ENCODE measurements around the gene CMSS1.

The CMSS1 gene

DNA sequence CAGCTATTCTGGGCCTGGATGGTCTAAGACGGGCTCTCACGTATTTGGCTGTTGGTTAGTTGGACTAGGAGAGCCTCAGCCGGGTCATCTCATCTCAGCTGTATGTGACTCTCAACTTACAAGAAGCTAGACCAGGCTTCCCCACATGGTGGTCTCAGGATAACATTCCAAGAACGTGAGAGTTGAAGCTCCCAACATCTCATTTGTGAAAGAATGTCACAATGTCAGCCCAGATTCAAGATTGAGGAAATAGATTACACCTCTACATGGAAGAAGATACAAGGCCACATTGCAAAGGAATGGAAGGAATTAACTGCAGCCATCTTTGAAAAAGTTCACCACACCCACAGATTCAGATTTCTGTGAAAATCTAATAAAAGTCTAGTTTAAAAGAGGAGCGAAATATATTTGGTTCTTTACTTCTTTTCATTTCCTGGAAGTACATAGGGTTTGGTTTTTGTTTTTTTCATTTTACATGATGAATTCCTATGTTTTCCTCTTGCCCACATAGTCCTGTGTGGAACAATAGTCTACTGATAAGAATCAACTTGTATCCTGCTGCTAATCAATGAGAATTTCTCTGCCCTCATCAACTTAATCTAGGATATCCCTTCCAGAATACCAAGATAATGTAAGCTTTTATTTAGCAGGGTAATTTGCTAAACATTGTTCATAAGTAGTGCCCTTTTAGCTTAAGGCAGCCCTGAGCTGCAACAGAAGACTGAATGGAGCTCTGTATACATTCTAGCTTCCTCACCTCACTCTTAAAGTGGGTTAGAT lies 116.5 kb downstream of the CMSS1 start:
- in situ Hi-C loops (cut with MboI; ENCODE audit: low sequenced_read_pairs, unreplicated experiment): no loop called here
- no peak for DNase-seq (ENCODE audit: low spot score)
- TF ChIP-seq, protein P1, sequence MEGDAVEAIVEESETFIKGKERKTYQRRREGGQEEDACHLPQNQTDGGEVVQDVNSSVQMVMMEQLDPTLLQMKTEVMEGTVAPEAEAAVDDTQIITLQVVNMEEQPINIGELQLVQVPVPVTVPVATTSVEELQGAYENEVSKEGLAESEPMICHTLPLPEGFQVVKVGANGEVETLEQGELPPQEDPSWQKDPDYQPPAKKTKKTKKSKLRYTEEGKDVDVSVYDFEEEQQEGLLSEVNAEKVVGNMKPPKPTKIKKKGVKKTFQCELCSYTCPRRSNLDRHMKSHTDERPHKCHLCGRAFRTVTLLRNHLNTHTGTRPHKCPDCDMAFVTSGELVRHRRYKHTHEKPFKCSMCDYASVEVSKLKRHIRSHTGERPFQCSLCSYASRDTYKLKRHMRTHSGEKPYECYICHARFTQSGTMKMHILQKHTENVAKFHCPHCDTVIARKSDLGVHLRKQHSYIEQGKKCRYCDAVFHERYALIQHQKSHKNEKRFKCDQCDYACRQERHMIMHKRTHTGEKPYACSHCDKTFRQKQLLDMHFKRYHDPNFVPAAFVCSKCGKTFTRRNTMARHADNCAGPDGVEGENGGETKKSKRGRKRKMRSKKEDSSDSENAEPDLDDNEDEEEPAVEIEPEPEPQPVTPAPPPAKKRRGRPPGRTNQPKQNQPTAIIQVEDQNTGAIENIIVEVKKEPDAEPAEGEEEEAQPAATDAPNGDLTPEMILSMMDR (IDR thresholded peaks at IDR 0.05; ENCODE audit: borderline replicate concordance, control extremely low read depth, extremely low read depth, insufficient read depth, missing control alignments): no peak

DNA sequence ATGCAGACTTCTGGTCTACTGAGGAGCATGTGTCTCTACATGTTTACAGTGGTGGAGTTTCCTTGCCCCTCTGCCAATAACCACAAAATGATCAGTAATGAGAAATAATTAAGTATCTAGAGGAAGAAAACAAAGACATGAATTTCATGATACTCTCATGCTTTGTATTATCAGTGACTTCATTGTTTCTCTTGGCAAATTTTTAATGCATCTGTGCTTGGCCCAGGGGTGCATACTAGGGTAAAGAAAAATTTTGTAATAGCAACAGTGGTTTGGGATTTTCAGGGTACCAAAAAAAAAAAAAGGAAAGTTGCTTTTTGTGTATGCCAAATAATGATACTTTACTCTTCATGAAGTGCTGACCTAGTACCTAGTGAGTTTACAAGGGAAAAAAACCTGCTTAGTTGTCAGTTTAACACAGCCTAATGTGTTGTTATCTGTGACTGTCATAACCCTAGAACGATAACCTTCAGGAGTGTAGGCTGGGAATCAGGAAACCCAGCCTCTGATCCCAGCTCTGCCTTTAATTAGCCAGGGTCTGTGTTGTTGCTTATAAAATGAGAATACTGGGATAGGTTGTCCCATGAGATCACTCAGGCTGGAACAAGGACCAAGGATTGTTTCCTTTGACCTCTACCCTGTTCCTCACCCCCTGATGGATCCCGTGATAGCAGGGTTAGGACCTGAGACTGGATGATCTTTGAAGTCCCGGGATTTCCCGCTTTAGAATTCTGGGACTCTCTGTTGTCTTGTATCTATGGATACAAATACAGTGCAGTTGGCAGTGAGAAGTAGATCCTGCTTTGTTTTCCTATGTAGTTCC lies 117.5 kb downstream of the CMSS1 start:
- DNase-seq (ENCODE audit: low spot score): no peak
- TF ChIP-seq, protein P1 (IDR thresholded peaks at IDR 0.05; ENCODE audit: borderline replicate concordance, control extremely low read depth, extremely low read depth, insufficient read depth, missing control alignments): no peak
- in situ Hi-C loops (cut with MboI; ENCODE audit: low sequenced_read_pairs, unreplicated experiment): no loop called here

DNA sequence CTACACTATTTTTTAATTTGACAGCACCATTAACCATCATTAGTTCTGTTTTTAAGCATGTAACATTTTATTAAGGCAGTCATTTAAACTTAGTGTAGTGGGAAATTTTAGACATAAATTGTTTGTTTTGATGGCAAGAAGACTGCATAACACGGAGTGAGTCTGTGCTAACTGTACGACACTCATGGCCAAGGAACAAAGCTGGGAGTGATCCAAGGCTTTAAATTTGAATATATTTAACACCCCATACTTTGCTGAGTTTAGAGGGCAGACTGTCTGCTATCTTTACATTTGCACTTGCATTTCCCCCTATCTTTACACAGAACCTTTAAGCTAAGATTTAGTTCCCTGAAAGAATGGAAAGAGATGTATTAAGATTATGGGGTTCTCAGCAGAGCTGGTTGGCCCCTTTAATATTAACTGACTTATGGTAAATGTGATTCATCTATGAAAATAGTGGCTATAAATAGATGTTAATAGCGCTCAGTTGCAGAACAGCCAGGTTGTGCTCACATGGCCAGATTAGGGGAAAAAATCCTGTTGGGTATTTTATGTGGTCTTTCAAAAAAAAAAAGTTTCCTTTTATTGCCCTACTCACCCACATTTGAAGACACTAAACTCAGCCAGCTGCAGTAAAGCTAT lies 120.7 kb downstream of the CMSS1 start:
- in situ Hi-C loops (cut with MboI; ENCODE audit: low sequenced_read_pairs, unreplicated experiment): no loop called here
- peak; percentile 50 for DNase-seq (ENCODE audit: low spot score)
- TF ChIP-seq, protein P1 (IDR thresholded peaks at IDR 0.05; ENCODE audit: borderline replicate concordance, control extremely low read depth, extremely low read depth, insufficient read depth, missing control alignments): no peak

DNA sequence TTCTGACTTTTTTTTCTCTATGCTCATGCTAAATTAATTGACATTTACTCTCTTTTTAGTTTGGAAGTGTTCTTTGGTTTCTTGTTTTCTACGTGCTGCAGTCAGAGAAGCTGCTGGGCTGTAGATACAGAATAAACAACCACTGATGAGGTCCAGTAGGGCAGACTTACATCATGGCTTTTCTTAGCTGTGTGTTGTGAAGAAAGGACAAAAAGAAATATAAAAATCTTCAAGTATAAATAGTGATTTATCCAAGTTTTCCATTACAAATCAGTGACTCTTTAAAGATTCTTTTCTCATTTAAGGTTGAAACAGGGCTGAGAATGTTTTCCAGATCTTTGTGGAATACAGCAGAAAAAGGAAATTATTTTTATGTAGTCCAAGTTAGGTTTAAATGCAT lies 122.2 kb downstream of the CMSS1 start:
- TF ChIP-seq, protein P1 (IDR thresholded peaks at IDR 0.05; ENCODE audit: borderline replicate concordance, control extremely low read depth, extremely low read depth, insufficient read depth, missing control alignments): no peak
- in situ Hi-C loops (cut with MboI; ENCODE audit: low sequenced_read_pairs, unreplicated experiment): no loop called here
- DNase-seq (ENCODE audit: low spot score): no peak

DNA sequence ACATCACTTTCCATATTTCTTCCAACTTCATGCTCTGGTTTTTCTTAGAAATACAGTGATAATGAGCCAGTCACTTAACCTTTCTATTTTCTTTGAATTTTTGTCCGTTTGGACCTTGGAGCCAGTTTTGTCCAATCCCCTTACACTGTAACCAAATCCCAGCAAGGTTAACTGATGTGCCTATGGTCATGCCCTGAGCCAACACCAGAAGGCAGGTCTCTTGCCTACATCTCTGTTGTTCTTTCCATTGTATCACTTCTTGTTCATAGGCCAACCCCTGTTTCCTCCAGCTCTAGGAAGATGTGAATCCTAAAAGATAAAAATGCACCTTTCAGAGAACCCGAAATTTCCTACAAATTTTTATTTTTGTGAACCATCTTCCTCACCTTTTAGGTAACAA lies 122.7 kb downstream of the CMSS1 start:
- in situ Hi-C loops (cut with MboI; ENCODE audit: low sequenced_read_pairs, unreplicated experiment): no loop called here
- no peak for DNase-seq (ENCODE audit: low spot score)
- TF ChIP-seq, protein P1 (IDR thresholded peaks at IDR 0.05; ENCODE audit: borderline replicate concordance, control extremely low read depth, extremely low read depth, insufficient read depth, missing control alignments): no peak

DNA sequence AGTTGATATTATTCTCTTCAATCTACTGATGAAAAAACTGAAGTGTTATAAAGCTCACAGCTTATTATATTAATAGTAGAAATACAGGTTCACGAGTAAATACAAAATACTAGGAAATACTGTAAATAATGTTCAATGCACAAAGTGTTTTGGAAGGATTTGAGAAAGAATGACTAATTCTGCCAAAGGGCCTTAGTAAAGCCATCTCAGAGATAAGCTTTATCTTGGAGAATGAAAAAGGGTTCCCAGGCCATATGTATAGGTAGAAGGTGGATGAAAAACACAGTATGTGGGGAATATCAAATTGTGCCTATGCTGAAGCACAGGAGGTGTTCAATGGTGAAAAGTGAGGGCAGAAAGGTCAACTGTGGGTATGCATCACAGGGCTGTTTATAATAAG lies 123.5 kb downstream of the CMSS1 start:
- in situ Hi-C loops (cut with MboI; ENCODE audit: low sequenced_read_pairs, unreplicated experiment): no loop called here
- no peak for DNase-seq (ENCODE audit: low spot score)
- TF ChIP-seq, protein P1 (IDR thresholded peaks at IDR 0.05; ENCODE audit: borderline replicate concordance, control extremely low read depth, extremely low read depth, insufficient read depth, missing control alignments): no peak
